Measurements from ENCODE around the gene PRPF40B.
"Not testable (repeated sequence)": the region's sequence is repeated elsewhere in the genome, so short reads cannot be mapped to it uniquely, and the experiment has no call there.

Gene PRPF40B

DNA sequence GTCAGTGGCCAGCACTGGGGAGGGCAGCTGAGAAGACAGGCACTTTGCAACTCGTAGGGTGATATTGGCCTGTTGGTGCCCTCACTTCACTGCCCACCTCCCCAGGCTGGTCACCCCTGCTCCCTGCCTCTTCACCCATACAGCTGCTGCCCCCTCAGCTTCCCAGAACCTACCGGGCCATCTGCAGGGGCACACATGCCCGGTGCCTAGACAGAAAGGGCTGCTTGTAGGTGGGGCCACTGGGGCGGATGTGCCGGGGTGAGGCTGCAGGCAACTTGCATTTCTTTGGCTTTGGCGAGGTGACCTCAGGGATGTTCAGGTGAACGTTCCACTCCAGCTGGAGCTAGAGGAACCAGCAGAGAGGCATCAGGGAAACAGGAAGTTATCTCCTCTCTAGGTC lies 35.1 kb upstream of the PRPF40B start:
- no peak overlapping the region for H3K4me3 ChIP-seq (ENCODE audit: low read depth, low read length)

DNA sequence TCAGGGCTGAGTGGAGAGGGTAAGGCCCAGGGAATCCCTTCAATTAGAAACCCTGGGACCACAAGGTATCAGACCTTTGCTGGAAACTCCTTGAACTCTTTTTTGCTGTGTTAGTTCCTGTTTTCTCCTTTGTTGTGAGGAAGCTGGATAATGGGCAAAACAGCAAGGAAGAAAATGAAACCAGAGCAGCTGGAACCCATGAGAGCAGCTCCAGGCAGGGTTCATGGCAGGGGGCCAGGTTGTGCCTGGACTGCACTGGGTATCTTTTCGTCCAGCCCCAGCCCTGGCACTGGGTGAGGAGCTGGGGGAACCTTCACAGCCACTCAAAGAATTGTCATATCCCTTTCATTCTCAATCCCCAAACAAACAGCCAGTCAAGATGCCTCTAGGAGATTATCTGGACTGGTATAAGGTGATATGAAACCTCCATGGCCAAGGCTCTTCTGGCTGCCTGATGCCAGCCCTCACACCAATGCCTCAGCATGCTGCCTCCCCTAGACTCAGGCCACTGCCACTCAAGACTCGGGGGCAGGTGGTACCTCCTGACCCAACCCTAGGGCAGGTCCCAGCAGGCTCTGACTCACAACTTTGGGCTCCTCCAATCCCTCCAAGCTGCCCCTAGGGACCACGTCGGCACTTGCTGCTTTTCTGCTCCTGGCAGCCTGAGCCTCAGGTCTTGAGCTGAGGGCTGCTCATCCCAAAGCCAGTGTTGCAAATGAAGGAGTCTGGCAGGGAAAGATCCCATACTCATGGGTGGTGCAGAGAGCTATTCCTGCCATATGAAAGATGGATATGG lies 34.4 kb upstream of the PRPF40B start:
- no peak for DNase-seq
- Histone ChIP-seq H3K36me3 (no peaks in the 10 kb centered on the region; the same call in 1 of the 2 replicates), H3K4me3 (ENCODE audit: low read depth, low read length) (no peak overlapping the region), H3K9me3 (ENCODE audit: severe bottlenecking) (no peaks in the 10 kb centered on the region), H3K27ac (no peak overlapping the region), H3K27me3 (ENCODE audit: insufficient read depth, low read depth, severe bottlenecking) (no peaks in the 10 kb centered on the region)
- TF ChIP-seq CTCF (IDR thresholded peaks at IDR 0.05; ENCODE audit: low read depth, low read length) = no peak

More for the DNA sequence above, 35.1 kb upstream of the PRPF40B start:
- Histone ChIP-seq H3K9me3 (ENCODE audit: severe bottlenecking) (no peaks in the 10 kb centered on the region), H3K27me3 (ENCODE audit: insufficient read depth, low read depth, severe bottlenecking) (no peaks in the 10 kb centered on the region), H3K36me3 (no peaks in the 10 kb centered on the region; the same call in 1 of the 2 replicates), H3K27ac (no peak overlapping the region)
- TF ChIP-seq CTCF (IDR thresholded peaks at IDR 0.05; ENCODE audit: low read depth, low read length) = no peak
- DNase-seq = no peak

- H3K4me3 ChIP-seq (ENCODE audit: low read depth, low read length) = no peak overlapping the region
- H3K9me3 ChIP-seq (ENCODE audit: severe bottlenecking) = no peaks in the 10 kb centered on the region
- no peak for TF ChIP-seq CTCF (IDR thresholded peaks at IDR 0.05; ENCODE audit: low read depth, low read length)
- no peaks in the 10 kb centered on the region for H3K27me3 ChIP-seq (ENCODE audit: insufficient read depth, low read depth, severe bottlenecking)
- DNase-seq = peak; percentile 44
- no peaks in the 10 kb centered on the region for H3K36me3 ChIP-seq
- H3K27ac ChIP-seq = no peak overlapping the region
These were observed 24.8 kb upstream of the PRPF40B start for GRCh38 chr12:49598527-49598926.

DNA sequence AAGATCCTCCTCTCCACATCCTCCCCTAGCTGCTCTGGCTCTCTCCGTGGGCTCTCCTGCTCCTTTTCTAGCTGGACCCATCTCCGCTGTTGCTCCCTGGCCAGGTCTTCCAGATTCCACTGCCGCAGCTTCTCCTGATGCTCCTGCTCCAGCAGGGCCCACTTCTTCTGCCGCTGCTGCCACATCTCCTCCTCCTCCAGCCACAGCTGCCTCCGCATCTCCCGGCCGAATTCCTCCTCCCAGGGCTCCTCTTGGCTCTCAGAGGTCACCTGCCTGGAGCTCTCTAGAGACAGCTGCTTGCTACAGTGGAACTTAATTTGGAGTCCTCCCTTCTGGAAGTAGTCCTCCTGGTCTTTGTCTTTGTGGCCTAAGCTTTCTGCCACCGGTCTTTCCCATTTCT lies 23.4 kb upstream of the PRPF40B start:
- no peak overlapping the region for H3K27ac ChIP-seq
- DNase-seq = no peak
- no peaks in the 10 kb centered on the region for H3K9me3 ChIP-seq (ENCODE audit: severe bottlenecking)
- no peak for TF ChIP-seq CTCF (IDR thresholded peaks at IDR 0.05; ENCODE audit: low read depth, low read length)
- H3K36me3 ChIP-seq = no peaks in the 10 kb centered on the region
- H3K27me3 ChIP-seq (ENCODE audit: insufficient read depth, low read depth, severe bottlenecking) = no peaks in the 10 kb centered on the region
- H3K4me3 ChIP-seq (ENCODE audit: low read depth, low read length) = no peak overlapping the region

DNA sequence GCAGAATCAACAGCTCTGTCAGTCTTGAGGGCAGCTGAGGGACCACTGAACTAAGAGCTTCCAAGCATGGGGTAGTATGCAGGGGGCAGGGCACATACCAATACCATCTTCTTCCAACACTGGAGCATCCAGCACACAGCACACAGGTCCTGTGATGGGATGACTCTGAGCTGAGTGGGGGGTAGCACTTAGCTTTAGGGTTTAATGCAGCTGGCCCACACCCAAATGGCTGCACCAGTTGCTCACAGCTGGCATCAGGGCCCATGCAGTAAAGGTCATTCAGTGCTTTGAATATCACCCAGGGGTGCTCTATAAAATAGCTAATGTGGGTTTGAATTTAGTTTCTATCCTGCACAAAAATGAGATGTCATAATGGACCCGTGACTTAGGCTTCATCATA lies 19.6 kb upstream of the PRPF40B start:
- Histone ChIP-seq H3K27ac (no peak overlapping the region), H3K36me3 (no peaks in the 10 kb centered on the region), H3K4me3 (ENCODE audit: low read depth, low read length) (no peak overlapping the region), H3K27me3 (ENCODE audit: insufficient read depth, low read depth, severe bottlenecking) (no peaks in the 10 kb centered on the region), H3K9me3 (ENCODE audit: severe bottlenecking) (no peaks in the 10 kb centered on the region)
- TF ChIP-seq CTCF (IDR thresholded peaks at IDR 0.05; ENCODE audit: low read depth, low read length) = no peak
- no peak for DNase-seq

- no peak for DNase-seq
- TF ChIP-seq CTCF (IDR thresholded peaks at IDR 0.05; ENCODE audit: low read depth, low read length) = no peak
- no peak overlapping the region for H3K4me3 ChIP-seq (ENCODE audit: low read depth, low read length)
- H3K9me3 ChIP-seq (ENCODE audit: severe bottlenecking) = no peaks in the 10 kb centered on the region
- no peak overlapping the region for H3K27ac ChIP-seq
- H3K27me3 ChIP-seq (ENCODE audit: insufficient read depth, low read depth, severe bottlenecking) = no peaks in the 10 kb centered on the region
- H3K36me3 ChIP-seq = no peaks in the 10 kb centered on the region
These were observed 18.5 kb upstream of the PRPF40B start for GRCh38 chr12:49604856-49605255.

GRCh38 chr12:49605539-49605938 lies 17.8 kb upstream of the PRPF40B start, which contains the start of gene FAM186B:
Gene FAM186B (minus strand): TSS chr12:49605639. CDS start chr12:49605477, 162 bp downstream.
- not testable (repeated sequence) for DNase-seq; H3K27me3 ChIP-seq (ENCODE audit: insufficient read depth, low read depth, severe bottlenecking); H3K27ac ChIP-seq; H3K36me3 ChIP-seq; H3K4me3 ChIP-seq (ENCODE audit: low read depth, low read length); H3K9me3 ChIP-seq (ENCODE audit: severe bottlenecking)

Measured in WERI-Rb-1 (cell line).